Thymus (tissue), 11 donors: ENCODE results near the gene USP35. TPM values are rescaled to one million over a fixed set of nuclear protein-coding genes. Genes with fewer than 3 reads are reported as not detected.

Source experiments
- DNase-seq, 9 donors: peaks; one replicate each; pipeline ENCODE4 v3.0.0-alpha.2; 2013; ENCODE audit warnings: low spot score in 9 of 9, low read depth in 6 of 9, missing footprints in 1 of 9
- H3K27ac ChIP-seq, 2 donors: one replicate each; pipeline ENCODE4 v1.5.1; 2013; ENCODE audit warnings: control low read depth in 1 of 2, low read depth in 1 of 2, low read length in 1 of 2, mild to moderate bottlenecking in 1 of 2, moderate library complexity in 1 of 2
- H3K27me3 ChIP-seq, 2 donors: one replicate each; pipeline ENCODE4 v1.5.1; 2013; ENCODE audit warnings: low read length in 1 of 2; ENCODE audit not compliant: control insufficient read depth in 2 of 2, insufficient read depth in 1 of 2
- H3K36me3 ChIP-seq, 2 donors: one replicate each; pipeline ENCODE4 v1.5.1; 2013; ENCODE audit warnings: low read length in 1 of 2, mild to moderate bottlenecking in 1 of 2, moderate library complexity in 1 of 2; ENCODE audit not compliant: control insufficient read depth in 2 of 2, insufficient read depth in 2 of 2
- H3K4me1 ChIP-seq, 2 donors: one replicate each; pipeline ENCODE4 v1.5.1; 2013; ENCODE audit warnings: low read length in 2 of 2; ENCODE audit not compliant: control insufficient read depth in 2 of 2, insufficient read depth in 2 of 2
- H3K4me3 ChIP-seq, 2 donors: one replicate each; pipeline ENCODE4 v1.5.1; 2013; ENCODE audit warnings: low read length in 2 of 2, control low read depth in 1 of 2, mild to moderate bottlenecking in 1 of 2
- H3K9me3 ChIP-seq, 2 donors: one replicate each; pipeline ENCODE4 v1.5.1; 2013; ENCODE audit warnings: low read length in 1 of 2, mild to moderate bottlenecking in 1 of 2; ENCODE audit not compliant: control insufficient read depth in 2 of 2, insufficient read depth in 1 of 2
- WGBS: extraction: QIAGEN DNeasy Blood & Tissue Kit; methylation state at CpG from one replicate; pipeline ENCODE4 v1.1.7; 2013; 5-methylcytosine and 5-hydroxymethylcytosine counted together
- polyA plus RNA-seq: library from polyadenylated mRNA; stranded (reverse); fragments of 200-250 nt; gene quantifications from one replicate; pipeline ENCODE4 v1.2.3, GENCODE V29; 2013
- total RNA-seq: library from RNA; stranded (reverse); fragments of 120-200 nt; gene quantifications from one replicate; pipeline ENCODE4 v1.2.4, GENCODE V29; 2013
- donor health status: healthy.

Gene USP35
- total and polyA plus RNA-seq, 2 donors, result 3.4 to 13.1 TPM

- Histone ChIP-seq H3K9me3 (no peaks in the 10 kb centered on the region), H3K27ac (no peak overlapping the region), H3K27me3 (no peaks in the 10 kb centered on the region), H3K36me3 (peaks cover 58 to 65% of the 10 kb centered on the region in 2 donors), H3K4me3 (no peak overlapping the region), H3K4me1 (peaks cover 20 to 45% of the 10 kb centered on the region in 2 donors)
- WGBS, result over 99% methylated on average over 4 of the region's 4 CpGs
- no peak for DNase-seq
Observed at GRCh38 chr11:78224506-78224905, 35.8 kb downstream of the USP35 start.

GRCh38 chr11:78224906-78225420 lies 36.2 kb downstream of the USP35 start:
- no peaks in the 10 kb centered on the region for H3K9me3 ChIP-seq
- peaks cover 54 to 61% of the 10 kb centered on the region in 2 donors for H3K36me3 ChIP-seq
- H3K27ac ChIP-seq, result no peak overlapping the region
- WGBS, result 98% methylated on average over 7 of the region's 7 CpGs
- H3K27me3 ChIP-seq, result no peaks in the 10 kb centered on the region
- DNase-seq, result no peak
- no peak overlapping the region for H3K4me3 ChIP-seq
- peaks cover 20 to 44% of the 10 kb centered on the region in 2 donors for H3K4me1 ChIP-seq

- H3K27me3 ChIP-seq, result no peaks in the 10 kb centered on the region
- WGBS, result 93% methylated on average over 12 of the region's 12 CpGs
- peak in 2 of 9 donors; percentile 37 to 61 for DNase-seq
- no peaks in the 10 kb centered on the region for H3K9me3 ChIP-seq
- H3K4me3 ChIP-seq, result no peak overlapping the region
- H3K27ac ChIP-seq, result peak overlapping the region in 1 of 2 donors; percentile 38
- H3K4me1 ChIP-seq, result peaks cover 18 to 39% of the 10 kb centered on the region in 2 donors
- H3K36me3 ChIP-seq, result peaks cover 36 to 43% of the 10 kb centered on the region in 2 donors
Observed at GRCh38 chr11:78226684-78227680, 38.3 kb downstream of the USP35 start.

DNA sequence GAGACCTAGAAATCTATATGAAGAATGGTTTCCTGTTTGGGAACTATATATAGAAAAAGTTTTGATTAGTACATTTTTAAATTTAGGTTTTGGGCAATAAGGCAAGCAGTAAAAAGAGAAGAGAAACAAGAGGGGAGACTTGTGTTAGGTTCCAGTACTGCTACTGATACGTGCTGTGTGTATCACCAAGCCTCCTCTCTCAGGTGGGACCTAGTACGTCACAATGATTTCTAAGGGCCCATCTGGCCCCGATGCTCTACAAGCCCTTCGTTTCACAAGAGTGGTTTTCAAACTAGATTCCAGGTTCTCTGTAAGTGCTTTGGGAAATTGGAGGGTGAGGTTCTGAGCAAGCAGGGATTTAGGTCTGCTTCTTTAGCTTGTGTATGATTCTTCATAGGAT lies 39.2 kb downstream of the USP35 start:
- WGBS, result 94% methylated on average over 4 of the region's 4 CpGs
- peaks cover 18 to 39% of the 10 kb centered on the region in 2 donors for H3K4me1 ChIP-seq
- peak overlapping the region in 1 of 2 donors; percentile 50 for H3K27ac ChIP-seq
- no peaks in the 10 kb centered on the region for H3K27me3 ChIP-seq
- no peak for DNase-seq
- no peak overlapping the region for H3K4me3 ChIP-seq
- H3K9me3 ChIP-seq, result no peaks in the 10 kb centered on the region
- H3K36me3 ChIP-seq, result peaks cover 30 to 36% of the 10 kb centered on the region in 2 donors

DNA sequence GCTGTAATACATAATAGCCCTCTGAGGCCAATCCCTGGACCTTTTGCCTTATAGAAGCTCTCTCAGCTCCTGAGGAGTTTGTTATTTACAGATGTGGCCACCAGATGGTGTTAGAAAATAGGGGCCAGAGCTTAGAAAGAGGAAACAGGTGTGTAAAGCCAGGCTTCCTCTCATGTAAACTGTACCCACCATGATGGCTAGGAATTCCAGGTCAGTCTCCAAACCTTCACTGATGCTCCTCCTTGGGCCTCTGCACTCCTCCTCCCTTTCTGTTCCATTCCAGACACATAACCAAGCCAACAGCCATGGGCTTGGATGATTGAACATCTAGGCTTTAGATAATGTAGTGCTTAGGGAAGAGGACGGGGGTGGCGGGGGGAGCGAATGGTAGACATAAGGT lies 39.7 kb downstream of the USP35 start:
- Histone ChIP-seq H3K4me1 (peaks cover 18 to 39% of the 10 kb centered on the region in 2 donors), H3K27ac (peak overlapping the region in 1 of 2 donors; percentile 50), H3K27me3 (no peaks in the 10 kb centered on the region), H3K36me3 (peaks cover 25 to 31% of the 10 kb centered on the region in 2 donors), H3K9me3 (no peaks in the 10 kb centered on the region), H3K4me3 (no peak overlapping the region)
- WGBS, result over 99% methylated on average over 3 of the region's 3 CpGs
- peak; percentile 30 to 89 (median 66) for DNase-seq

GRCh38 chr11:78229106-78229505 lies 40.4 kb downstream of the USP35 start:
- H3K27me3 ChIP-seq, result no peaks in the 10 kb centered on the region
- no peak overlapping the region for H3K4me3 ChIP-seq
- peaks cover 24 to 25% of the 10 kb centered on the region in 2 donors for H3K36me3 ChIP-seq
- peaks cover 18 to 39% of the 10 kb centered on the region in 2 donors for H3K4me1 ChIP-seq
- no peak overlapping the region for H3K27ac ChIP-seq
- peak in 1 of 9 donors; percentile 28 for DNase-seq
- no peaks in the 10 kb centered on the region for H3K9me3 ChIP-seq
- WGBS, result 96% methylated on average over 2 of the region's 2 CpGs

- no peak overlapping the region for H3K27ac ChIP-seq
- H3K27me3 ChIP-seq, result no peaks in the 10 kb centered on the region
- H3K9me3 ChIP-seq, result no peaks in the 10 kb centered on the region
- no peak overlapping the region for H3K4me3 ChIP-seq
- DNase-seq, result peak in 1 of 9 donors; percentile 28
- H3K4me1 ChIP-seq, result peaks cover 18 to 39% of the 10 kb centered on the region in 2 donors
- WGBS, result 63% methylated on average over 7 of the region's 7 CpGs
- H3K36me3 ChIP-seq, result peaks cover 12 to 13% of the 10 kb centered on the region in 2 donors
Observed at GRCh38 chr11:78230161-78230877, 41.6 kb downstream of the USP35 start.

- no peak overlapping the region for H3K4me3 ChIP-seq
- no peak for DNase-seq
Observed at GRCh38 chr11:78231962-78232501, 43.3 kb downstream of the USP35 start.

More at GRCh38 chr11:78231962-78232501, 43.3 kb downstream of the USP35 start:
- no peaks in the 10 kb centered on the region for H3K27me3 ChIP-seq
- H3K9me3 ChIP-seq, result no peaks in the 10 kb centered on the region
- H3K27ac ChIP-seq, result no peak overlapping the region
- H3K36me3 ChIP-seq, result peaks cover 0 to 1% of the 10 kb centered on the region in 2 donors
- H3K4me1 ChIP-seq, result peaks cover 18 to 35% of the 10 kb centered on the region in 2 donors
